Measurements from ENCODE around the gene FHIT.

Gene FHIT

GRCh38 chr3:60509471-60509870, 741.8 kb downstream of the FHIT start:
- Histone ChIP-seq H3K27ac (ENCODE audit: low read depth, low read length) (no peak overlapping the region), H3K4me1 (ENCODE audit: insufficient read depth, low read length) (no peaks in the 10 kb centered on the region), H3K36me3 (ENCODE audit: insufficient read depth, low read length) (no peaks in the 10 kb centered on the region), H3K4me3 (ENCODE audit: low read depth in 1 of 2, low read length in 2 of 2) (no peak overlapping the region), H3K27me3 (ENCODE audit: control insufficient read depth in 1 of 2, insufficient read depth in 2 of 2, low read length in 2 of 2) (no peaks in the 10 kb centered on the region), H3K9me3 (ENCODE audit: low read length) (no peaks in the 10 kb centered on the region), H3K9ac (ENCODE audit: low read length) (no peak overlapping the region)

GRCh38 chr3:60504827-60505457, 746.3 kb downstream of the FHIT start:
- Histone ChIP-seq H3K9me3 (ENCODE audit: low read length) (no peaks in the 10 kb centered on the region), H3K27ac (ENCODE audit: low read depth, low read length) (no peak overlapping the region), H3K9ac (ENCODE audit: low read length) (no peak overlapping the region), H3K27me3 (ENCODE audit: control insufficient read depth in 1 of 2, insufficient read depth in 2 of 2, low read length in 2 of 2) (no peaks in the 10 kb centered on the region), H3K4me1 (ENCODE audit: insufficient read depth, low read length) (no peaks in the 10 kb centered on the region), H3K4me3 (ENCODE audit: low read depth in 1 of 2, low read length in 2 of 2) (no peak overlapping the region), H3K36me3 (ENCODE audit: insufficient read depth, low read length) (no peaks in the 10 kb centered on the region)

- no peak overlapping the region for H3K4me3 ChIP-seq (ENCODE audit: low read depth in 1 of 2, low read length in 2 of 2)
- H3K9me3 ChIP-seq (ENCODE audit: low read length) = no peaks in the 10 kb centered on the region
- no peaks in the 10 kb centered on the region for H3K4me1 ChIP-seq (ENCODE audit: insufficient read depth, low read length)
- no peak overlapping the region for H3K27ac ChIP-seq (ENCODE audit: low read depth, low read length)
- H3K27me3 ChIP-seq (ENCODE audit: control insufficient read depth in 1 of 2, insufficient read depth in 2 of 2, low read length in 2 of 2) = no peaks in the 10 kb centered on the region
- no peaks in the 10 kb centered on the region for H3K36me3 ChIP-seq (ENCODE audit: insufficient read depth, low read length)
- H3K9ac ChIP-seq (ENCODE audit: low read length) = no peak overlapping the region
Measured at GRCh38 chr3:60501314-60501713, 749.9 kb downstream of the FHIT start.

- Histone ChIP-seq H3K4me3 (ENCODE audit: low read depth in 1 of 2, low read length in 2 of 2) (no peak overlapping the region), H3K9ac (ENCODE audit: low read length) (no peak overlapping the region), H3K27ac (ENCODE audit: low read depth, low read length) (no peak overlapping the region), H3K4me1 (ENCODE audit: insufficient read depth, low read length) (no peaks in the 10 kb centered on the region), H3K27me3 (ENCODE audit: control insufficient read depth in 1 of 2, insufficient read depth in 2 of 2, low read length in 2 of 2) (no peaks in the 10 kb centered on the region), H3K9me3 (ENCODE audit: low read length) (no peaks in the 10 kb centered on the region), H3K36me3 (ENCODE audit: insufficient read depth, low read length) (no peaks in the 10 kb centered on the region)
Measured at GRCh38 chr3:60497902-60498301, 753.4 kb downstream of the FHIT start.

GRCh38 chr3:60490992-60491391, 760.3 kb downstream of the FHIT start:
- no peaks in the 10 kb centered on the region for H3K9me3 ChIP-seq (ENCODE audit: low read length)
- H3K27ac ChIP-seq (ENCODE audit: low read depth, low read length) = no peak overlapping the region
- H3K36me3 ChIP-seq (ENCODE audit: insufficient read depth, low read length) = no peaks in the 10 kb centered on the region
- no peaks in the 10 kb centered on the region for H3K4me1 ChIP-seq (ENCODE audit: insufficient read depth, low read length)
- H3K9ac ChIP-seq (ENCODE audit: low read length) = no peak overlapping the region
- H3K4me3 ChIP-seq (ENCODE audit: low read depth in 1 of 2, low read length in 2 of 2) = no peak overlapping the region
- H3K27me3 ChIP-seq (ENCODE audit: control insufficient read depth in 1 of 2, insufficient read depth in 2 of 2, low read length in 2 of 2) = no peaks in the 10 kb centered on the region

GRCh38 chr3:60475096-60475495, 776.2 kb downstream of the FHIT start:
- Histone ChIP-seq H3K27me3 (ENCODE audit: control insufficient read depth in 1 of 2, insufficient read depth in 2 of 2, low read length in 2 of 2) (no peaks in the 10 kb centered on the region), H3K9me3 (ENCODE audit: low read length) (no peaks in the 10 kb centered on the region)

GRCh38 chr3:60469481-60469880, 781.8 kb downstream of the FHIT start:
- no peaks in the 10 kb centered on the region for H3K27me3 ChIP-seq (ENCODE audit: control insufficient read depth in 1 of 2, insufficient read depth in 2 of 2, low read length in 2 of 2)
- H3K9ac ChIP-seq (ENCODE audit: low read length) = no peak overlapping the region
- H3K36me3 ChIP-seq (ENCODE audit: insufficient read depth, low read length) = no peaks in the 10 kb centered on the region
- H3K9me3 ChIP-seq (ENCODE audit: low read length) = no peaks in the 10 kb centered on the region
- H3K4me1 ChIP-seq (ENCODE audit: insufficient read depth, low read length) = no peaks in the 10 kb centered on the region
- no peak overlapping the region for H3K4me3 ChIP-seq (ENCODE audit: low read depth in 1 of 2, low read length in 2 of 2)
- no peak overlapping the region for H3K27ac ChIP-seq (ENCODE audit: low read depth, low read length)

More at GRCh38 chr3:60475096-60475495, 776.2 kb downstream of the FHIT start:
- no peaks in the 10 kb centered on the region for H3K4me1 ChIP-seq (ENCODE audit: insufficient read depth, low read length)
- H3K4me3 ChIP-seq (ENCODE audit: low read depth in 1 of 2, low read length in 2 of 2) = no peak overlapping the region
- H3K9ac ChIP-seq (ENCODE audit: low read length) = no peak overlapping the region
- no peak overlapping the region for H3K27ac ChIP-seq (ENCODE audit: low read depth, low read length)
- H3K36me3 ChIP-seq (ENCODE audit: insufficient read depth, low read length) = no peaks in the 10 kb centered on the region

GRCh38 chr3:60463685-60464084, 787.6 kb downstream of the FHIT start:
- no peaks in the 10 kb centered on the region for H3K9me3 ChIP-seq (ENCODE audit: low read length)
- H3K9ac ChIP-seq (ENCODE audit: low read length) = no peak overlapping the region
- H3K27ac ChIP-seq (ENCODE audit: low read depth, low read length) = no peak overlapping the region
- H3K4me3 ChIP-seq (ENCODE audit: low read depth in 1 of 2, low read length in 2 of 2) = no peak overlapping the region
- H3K4me1 ChIP-seq (ENCODE audit: insufficient read depth, low read length) = no peaks in the 10 kb centered on the region
- no peaks in the 10 kb centered on the region for H3K36me3 ChIP-seq (ENCODE audit: insufficient read depth, low read length)
- H3K27me3 ChIP-seq (ENCODE audit: control insufficient read depth in 1 of 2, insufficient read depth in 2 of 2, low read length in 2 of 2) = no peaks in the 10 kb centered on the region

- Histone ChIP-seq H3K36me3 (ENCODE audit: insufficient read depth, low read length) (no peaks in the 10 kb centered on the region), H3K4me3 (ENCODE audit: low read depth in 1 of 2, low read length in 2 of 2) (no peak overlapping the region), H3K27ac (ENCODE audit: low read depth, low read length) (no peak overlapping the region), H3K9ac (ENCODE audit: low read length) (no peak overlapping the region), H3K9me3 (ENCODE audit: low read length) (no peaks in the 10 kb centered on the region), H3K27me3 (ENCODE audit: control insufficient read depth in 1 of 2, insufficient read depth in 2 of 2, low read length in 2 of 2) (no peaks in the 10 kb centered on the region), H3K4me1 (ENCODE audit: insufficient read depth, low read length) (no peaks in the 10 kb centered on the region)
Measured at GRCh38 chr3:60461267-60461666, 790.0 kb downstream of the FHIT start.

GRCh38 chr3:60456180-60456579, 795.1 kb downstream of the FHIT start:
- Histone ChIP-seq H3K36me3 (ENCODE audit: insufficient read depth, low read length) (no peaks in the 10 kb centered on the region), H3K27ac (ENCODE audit: low read depth, low read length) (no peak overlapping the region), H3K27me3 (ENCODE audit: control insufficient read depth in 1 of 2, insufficient read depth in 2 of 2, low read length in 2 of 2) (no peaks in the 10 kb centered on the region), H3K9me3 (ENCODE audit: low read length) (no peaks in the 10 kb centered on the region), H3K9ac (ENCODE audit: low read length) (no peak overlapping the region), H3K4me3 (ENCODE audit: low read depth in 1 of 2, low read length in 2 of 2) (no peak overlapping the region), H3K4me1 (ENCODE audit: insufficient read depth, low read length) (no peaks in the 10 kb centered on the region)

- Histone ChIP-seq H3K9me3 (ENCODE audit: low read length) (no peaks in the 10 kb centered on the region), H3K4me3 (ENCODE audit: low read depth in 1 of 2, low read length in 2 of 2) (no peak overlapping the region), H3K4me1 (ENCODE audit: insufficient read depth, low read length) (no peaks in the 10 kb centered on the region), H3K27ac (ENCODE audit: low read depth, low read length) (no peak overlapping the region), H3K36me3 (ENCODE audit: insufficient read depth, low read length) (no peaks in the 10 kb centered on the region), H3K27me3 (ENCODE audit: control insufficient read depth in 1 of 2, insufficient read depth in 2 of 2, low read length in 2 of 2) (no peaks in the 10 kb centered on the region), H3K9ac (ENCODE audit: low read length) (no peak overlapping the region)
Measured at GRCh38 chr3:60453326-60453725, 797.9 kb downstream of the FHIT start.

GRCh38 chr3:60448696-60449095, 802.6 kb downstream of the FHIT start:
- Histone ChIP-seq H3K36me3 (ENCODE audit: insufficient read depth, low read length) (no peaks in the 10 kb centered on the region), H3K9ac (ENCODE audit: low read length) (no peak overlapping the region), H3K27me3 (ENCODE audit: control insufficient read depth in 1 of 2, insufficient read depth in 2 of 2, low read length in 2 of 2) (peaks cover 0 to 8% of the 10 kb centered on the region in 2 donors), H3K4me1 (ENCODE audit: insufficient read depth, low read length) (no peaks in the 10 kb centered on the region), H3K9me3 (ENCODE audit: low read length) (no peaks in the 10 kb centered on the region), H3K4me3 (ENCODE audit: low read depth in 1 of 2, low read length in 2 of 2) (no peak overlapping the region), H3K27ac (ENCODE audit: low read depth, low read length) (no peak overlapping the region)
